ENCODE results near the gene LRGUK.
"Not testable (repeated sequence)": the region's sequence is repeated elsewhere in the genome, so short reads cannot be mapped to it uniquely, and the experiment has no call there.

Gene LRGUK, protein sequence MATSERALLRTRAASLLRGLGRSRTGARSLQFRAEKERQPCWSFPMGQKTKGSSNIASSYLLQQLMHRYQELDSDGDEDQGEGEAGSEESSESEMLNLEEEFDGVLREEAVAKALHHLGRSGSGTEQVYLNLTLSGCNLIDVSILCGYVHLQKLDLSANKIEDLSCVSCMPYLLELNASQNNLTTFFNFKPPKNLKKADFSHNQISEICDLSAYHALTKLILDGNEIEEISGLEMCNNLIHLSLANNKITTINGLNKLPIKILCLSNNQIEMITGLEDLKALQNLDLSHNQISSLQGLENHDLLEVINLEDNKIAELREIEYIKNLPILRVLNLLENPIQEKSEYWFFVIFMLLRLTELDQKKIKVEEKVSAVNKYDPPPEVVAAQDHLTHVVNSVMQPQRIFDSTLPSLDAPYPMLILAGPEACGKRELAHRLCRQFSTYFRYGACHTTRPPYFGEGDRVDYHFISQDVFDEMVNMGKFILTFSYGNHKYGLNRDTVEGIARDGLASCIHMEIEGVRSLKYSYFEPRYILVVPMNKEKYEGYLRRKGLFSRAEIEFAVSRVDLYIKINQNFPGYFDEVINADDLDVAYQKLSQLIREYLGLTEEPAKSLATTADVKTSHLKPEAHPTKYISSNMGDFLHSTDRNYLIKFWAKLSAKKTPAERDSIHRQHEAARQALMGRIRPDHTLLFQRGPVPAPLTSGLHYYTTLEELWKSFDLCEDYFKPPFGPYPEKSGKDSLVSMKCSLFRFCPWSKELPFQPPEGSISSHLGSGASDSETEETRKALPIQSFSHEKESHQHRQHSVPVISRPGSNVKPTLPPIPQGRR

GRCh38 chr7:134126966-134127848 lies at the start of gene LRGUK:
TSS of gene LRGUK (plus strand) at chr7:134127340. CDS start at chr7:134127368, 28 bp downstream.
- DNase-seq (ENCODE audit: low read depth in 2 of 2) = peak; percentile 35 to 36

- not testable (repeated sequence) for DNase-seq (ENCODE audit: low read depth in 2 of 2)
These were observed 49.6 kb upstream of the LRGUK start for GRCh38 chr7:134077560-134077959.

GRCh38 chr7:134078991-134079390 lies 48.1 kb upstream of the LRGUK start:
- DNase-seq (ENCODE audit: low read depth in 2 of 2) = no peak

GRCh38 chr7:134081695-134082094 lies 45.4 kb upstream of the LRGUK start:
- DNase-seq (ENCODE audit: low read depth in 2 of 2) = no peak

- DNase-seq (ENCODE audit: low read depth in 2 of 2) = no peak
These were observed 43.2 kb upstream of the LRGUK start for GRCh38 chr7:134083766-134084487.

- no peak for DNase-seq (ENCODE audit: low read depth in 2 of 2)
These were observed 42.5 kb upstream of the LRGUK start for GRCh38 chr7:134084488-134085144.

- no peak for DNase-seq (ENCODE audit: low read depth in 2 of 2)
These were observed 41.8 kb upstream of the LRGUK start for GRCh38 chr7:134085311-134085710.

DNA sequence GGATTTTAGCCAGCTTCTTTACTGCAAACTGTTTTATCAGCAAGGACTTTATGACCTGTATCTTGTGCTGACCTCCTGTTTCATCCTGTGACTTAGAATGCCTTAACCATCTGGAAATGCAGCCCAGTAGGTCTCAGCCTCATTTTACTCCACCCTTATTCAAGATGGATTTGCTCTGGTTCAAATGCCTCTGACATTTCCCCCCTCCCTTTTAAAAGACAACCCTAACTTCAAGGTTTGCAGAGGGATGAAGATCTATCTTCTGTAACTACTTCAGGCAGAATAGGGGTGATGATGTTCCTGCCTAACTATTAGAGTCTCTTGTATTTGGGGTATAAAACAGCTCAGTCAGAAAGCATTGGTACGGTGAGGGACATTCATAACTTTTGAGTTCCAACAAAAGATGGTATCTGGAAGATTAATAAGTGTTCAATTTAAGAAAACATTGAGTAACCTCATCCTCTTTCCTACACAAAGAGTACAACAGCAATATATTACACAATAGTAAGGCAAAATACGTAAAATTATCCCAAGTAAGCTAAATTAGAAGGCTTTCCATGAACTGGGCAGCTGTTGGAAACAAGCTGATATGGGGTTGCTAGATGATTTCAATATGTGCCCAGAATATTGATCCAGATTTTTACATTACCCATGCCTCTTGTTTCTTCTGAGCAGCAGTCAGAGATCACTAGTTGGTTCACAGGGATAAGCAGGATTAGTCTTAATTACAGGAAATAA lies 40.0 kb upstream of the LRGUK start:
- DNase-seq (ENCODE audit: low read depth in 2 of 2) = no peak

GRCh38 chr7:134088199-134088598 lies 38.9 kb upstream of the LRGUK start:
- no peak for DNase-seq (ENCODE audit: low read depth in 2 of 2)

DNA sequence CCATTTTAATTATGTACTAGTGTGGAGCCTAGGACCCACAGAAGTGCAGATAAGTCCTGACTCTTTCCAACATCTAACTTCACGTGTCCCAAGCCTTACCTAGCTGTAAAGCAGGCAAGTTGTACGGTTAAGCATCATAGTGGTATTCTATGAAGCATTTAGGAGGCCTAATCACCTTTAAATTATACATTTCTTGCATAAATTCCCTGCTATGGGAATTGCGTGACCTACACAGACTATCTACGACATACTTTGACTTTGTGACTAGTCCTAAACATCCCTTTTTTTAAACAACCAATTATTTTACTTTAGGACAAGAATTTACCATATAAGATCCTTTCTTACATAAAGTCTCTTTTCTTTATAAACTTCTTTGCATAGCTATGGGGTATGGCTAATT lies 37.7 kb upstream of the LRGUK start:
- DNase-seq (ENCODE audit: low read depth in 2 of 2) = no peak

DNA sequence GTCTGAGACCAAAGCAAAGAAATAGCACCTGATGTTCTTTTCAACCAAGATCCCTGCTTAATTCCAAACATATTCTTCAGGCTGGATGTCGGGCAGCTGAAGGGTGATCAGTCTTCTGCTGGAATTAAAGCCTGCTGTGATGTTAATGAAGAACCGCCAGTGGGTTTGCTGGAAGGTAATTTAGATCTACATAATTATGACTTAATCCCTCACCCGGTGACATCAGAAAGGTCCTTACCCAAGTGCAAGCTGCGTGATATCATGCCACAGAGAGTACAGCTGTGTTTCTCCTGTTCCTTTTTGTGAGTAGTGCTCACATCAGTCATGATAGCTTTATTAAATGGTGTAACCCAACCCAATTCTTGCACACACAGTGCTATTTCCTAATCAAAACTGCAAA lies 29.1 kb upstream of the LRGUK start:
- DNase-seq (ENCODE audit: low read depth in 2 of 2) = no peak

- DNase-seq (ENCODE audit: low read depth in 2 of 2) = no peak
These were observed 25.4 kb upstream of the LRGUK start for GRCh38 chr7:134101716-134102115.

DNA sequence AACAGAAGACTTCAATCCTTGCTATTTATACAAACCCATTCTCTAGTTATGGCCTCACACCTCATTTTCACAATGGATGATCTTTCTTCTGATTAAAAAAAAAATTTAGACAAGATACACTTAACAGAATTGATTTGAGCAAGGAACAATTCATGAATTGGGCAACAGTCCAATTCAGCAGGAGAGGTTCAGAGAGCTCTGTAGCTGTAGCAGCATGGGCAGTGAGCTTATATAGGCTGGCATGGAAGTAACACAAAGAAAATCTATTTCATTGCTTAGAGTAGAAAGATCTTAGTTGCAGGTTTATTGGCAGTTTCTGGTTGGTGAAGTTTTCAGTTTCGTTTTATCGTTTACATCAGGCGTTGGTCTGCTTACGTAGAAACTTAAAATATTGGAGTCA lies 23.0 kb upstream of the LRGUK start:
- no peak for DNase-seq (ENCODE audit: low read depth in 2 of 2)

DNA sequence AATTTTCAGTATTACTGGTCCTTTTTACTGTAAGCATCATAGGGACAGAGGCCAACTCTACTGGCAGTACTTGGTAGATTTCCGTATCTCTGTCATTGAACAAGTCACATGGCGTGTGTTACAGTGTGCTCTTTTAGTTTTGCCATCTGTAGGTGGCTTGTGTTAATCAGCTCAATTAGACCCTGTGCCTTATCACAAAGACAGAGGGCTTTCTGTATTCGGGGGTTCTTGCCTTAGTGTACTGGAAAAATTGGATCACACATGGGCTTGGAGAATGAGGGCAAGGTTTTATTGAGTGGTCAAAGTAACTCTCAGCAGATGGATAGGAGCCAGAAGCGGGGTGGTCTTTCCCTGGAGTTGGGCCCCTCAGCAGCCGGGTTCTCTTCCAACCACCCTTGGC lies 21.3 kb upstream of the LRGUK start:
- no peak for DNase-seq (ENCODE audit: low read depth in 2 of 2)

DNA sequence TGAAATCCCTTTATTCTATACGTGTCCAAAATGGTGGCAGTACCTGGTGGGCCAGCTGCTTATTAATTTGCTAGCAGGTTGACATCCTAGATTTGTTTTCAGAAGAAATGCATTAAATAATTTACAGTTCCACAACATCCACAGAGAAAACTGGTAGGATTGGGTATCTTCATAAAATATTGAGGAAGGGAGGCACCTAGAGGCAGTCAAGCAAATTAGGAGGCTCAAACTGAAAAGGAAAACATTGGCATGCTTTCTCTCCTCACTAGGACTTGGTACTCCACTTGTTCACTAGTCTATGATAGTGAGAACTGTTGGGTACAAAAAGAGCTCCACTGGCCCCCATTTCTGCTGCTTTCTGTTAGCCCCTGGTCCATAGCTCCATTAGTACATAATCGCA lies 18.3 kb upstream of the LRGUK start:
- no peak for DNase-seq (ENCODE audit: low read depth in 2 of 2)

- no peak for DNase-seq (ENCODE audit: low read depth in 2 of 2)
These were observed 13.5 kb upstream of the LRGUK start for GRCh38 chr7:134113655-134114054.

DNA sequence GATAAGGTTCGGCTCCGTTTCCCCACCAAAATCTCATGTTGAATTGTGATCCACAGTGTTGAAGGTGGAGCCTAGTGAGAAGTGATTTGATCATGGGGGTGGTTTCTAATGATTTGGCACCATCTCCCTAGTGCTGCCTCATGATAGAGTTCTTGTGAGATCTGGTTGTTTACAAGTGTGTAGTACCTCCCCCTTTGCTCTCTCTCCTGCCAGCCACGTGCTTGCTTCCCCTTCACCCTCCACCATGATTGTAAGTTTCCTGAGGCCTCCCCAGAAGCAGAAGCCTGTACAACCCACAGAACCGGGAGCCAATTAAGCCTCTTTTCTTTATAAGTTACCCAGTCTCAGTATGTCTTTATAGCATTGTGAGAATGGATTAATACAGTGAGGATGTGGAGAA lies 12.1 kb upstream of the LRGUK start:
- DNase-seq (ENCODE audit: low read depth in 2 of 2) = no peak

DNA sequence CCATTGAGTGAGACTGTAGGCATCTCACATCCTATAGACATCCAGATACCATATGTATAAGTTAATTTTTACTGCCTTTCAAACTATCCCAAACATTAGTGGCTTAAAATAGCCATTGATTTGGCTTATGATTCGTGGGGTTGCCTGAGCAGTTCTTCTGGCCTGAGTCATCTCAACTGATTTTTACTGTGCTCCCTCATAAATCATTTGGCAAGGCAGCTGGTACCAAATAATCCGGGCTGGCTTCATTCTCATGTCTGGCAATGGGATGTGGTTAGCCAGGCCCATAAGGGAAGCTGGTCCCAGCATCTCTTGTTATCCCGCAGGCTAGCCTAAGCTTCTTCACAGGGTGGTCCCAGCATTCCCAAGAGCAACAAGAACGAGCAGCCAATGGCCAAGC lies 6.7 kb upstream of the LRGUK start:
- DNase-seq (ENCODE audit: low read depth in 2 of 2) = no peak

DNA sequence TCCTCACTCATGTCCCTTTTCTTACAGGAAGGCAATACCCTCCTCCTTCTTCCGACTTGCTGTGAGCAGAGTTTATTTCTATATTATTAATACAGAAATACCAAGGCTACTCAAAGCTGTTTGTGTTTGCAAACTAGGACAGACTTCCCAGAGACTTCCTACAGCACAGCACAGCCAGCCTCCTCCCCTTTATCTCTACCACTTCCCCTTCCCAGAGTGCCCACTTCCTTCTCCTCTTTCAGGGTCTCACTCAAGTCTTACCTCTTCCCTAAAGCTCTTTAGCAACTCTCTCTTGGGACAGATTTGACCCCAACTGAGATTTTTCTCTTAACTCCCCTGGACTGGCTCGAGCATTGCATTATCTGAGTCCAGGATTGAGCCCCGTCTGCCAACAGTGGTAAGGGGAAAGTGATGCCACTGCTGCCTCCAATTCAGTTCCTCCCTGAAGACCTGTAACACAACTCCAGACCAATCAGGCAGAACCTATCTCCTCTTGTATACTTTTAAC lies 5.5 kb upstream of the LRGUK start:
- DNase-seq (ENCODE audit: low read depth in 2 of 2) = no peak

DNA sequence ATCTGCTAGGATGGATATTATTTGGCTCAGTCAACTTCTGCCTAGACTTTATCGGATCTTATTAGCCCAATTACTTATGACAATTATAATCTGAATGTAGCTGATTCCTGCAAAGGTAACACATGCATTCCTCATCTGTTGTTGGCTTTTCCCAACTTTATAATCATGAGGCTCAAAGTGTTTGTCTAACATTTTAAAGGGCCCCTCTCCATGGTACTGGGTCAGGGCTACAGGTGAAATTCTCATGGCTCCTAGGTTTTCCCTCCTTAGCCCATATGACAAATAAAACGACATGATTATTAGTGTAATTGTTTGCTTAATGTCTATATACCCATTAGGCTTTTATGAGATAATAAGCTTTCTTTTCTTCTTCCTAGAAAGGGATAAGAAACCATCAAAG lies 4.2 kb upstream of the LRGUK start:
- no peak for DNase-seq (ENCODE audit: low read depth in 2 of 2)

Data from fibroblast of skin of left biceps (primary cell).